Measurements from ENCODE around the gene ALAD.
A peak's percentile ranks its signal among the peaks of the same experiment; 100 is the strongest.
"Not testable (repeated sequence)": the region's sequence is repeated elsewhere in the genome, so short reads cannot be mapped to it uniquely, and the experiment has no call there.

Gene ALAD

GRCh38 chr9:113372059-113372458 is 29.0 kb downstream of the ALAD start:
- no peak for DNase-seq

GRCh38 chr9:113370806-113371325 is 30.2 kb downstream of the ALAD start:
- no peak for DNase-seq

DNA sequence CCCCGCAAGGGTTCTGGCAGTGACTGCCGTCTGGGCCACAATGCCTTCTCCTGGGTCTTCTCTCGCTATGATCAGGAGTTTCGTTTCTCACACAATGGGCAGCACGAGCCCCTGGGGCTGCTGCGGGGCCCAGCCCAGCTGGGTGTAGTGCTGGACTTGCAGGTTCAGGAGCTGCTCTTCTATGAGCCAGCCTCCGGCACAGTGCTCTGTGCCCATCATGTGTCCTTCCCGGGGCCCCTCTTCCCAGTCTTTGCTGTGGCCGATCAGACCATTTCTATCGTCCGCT is 31.3 kb downstream of the ALAD start:
- no peak for DNase-seq

- DNase-seq = no peak
Measured at GRCh38 chr9:113368982-113369854, 31.9 kb downstream of the ALAD start.

GRCh38 chr9:113368348-113368981 is 32.6 kb downstream of the ALAD start:
- DNase-seq = no peak

- not testable (repeated sequence) for DNase-seq
Measured at GRCh38 chr9:113365652-113366051, 35.4 kb downstream of the ALAD start.

- no peak for DNase-seq
Measured at GRCh38 chr9:113364951-113365350, 36.1 kb downstream of the ALAD start.

DNA sequence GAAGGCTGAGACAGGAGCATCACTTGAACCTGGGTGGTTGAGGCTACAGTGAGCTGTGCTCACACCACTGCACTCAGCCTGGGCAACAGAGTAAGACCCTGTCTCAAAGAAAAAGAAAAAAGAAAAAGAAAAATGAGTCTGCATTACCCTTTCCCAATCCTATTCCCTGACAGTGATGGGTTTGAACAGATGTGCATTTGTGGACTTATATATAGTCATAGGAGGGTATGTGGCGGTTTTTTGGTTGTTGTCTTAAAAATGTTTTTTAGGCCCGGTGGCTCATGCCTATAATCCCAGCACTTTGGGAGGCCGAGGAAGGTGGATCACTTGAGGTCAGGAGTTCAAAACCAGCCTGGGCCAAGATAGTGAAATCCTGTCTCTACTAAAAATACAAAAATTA is 37.7 kb downstream of the ALAD start:
- no peak for DNase-seq

- no peak for DNase-seq
Measured at GRCh38 chr9:113361304-113362018, 39.6 kb downstream of the ALAD start.

GRCh38 chr9:113360242-113360842 is 40.7 kb downstream of the ALAD start:
- DNase-seq = no peak

- DNase-seq = no peak
Measured at GRCh38 chr9:113359385-113359784, 41.7 kb downstream of the ALAD start.

DNA sequence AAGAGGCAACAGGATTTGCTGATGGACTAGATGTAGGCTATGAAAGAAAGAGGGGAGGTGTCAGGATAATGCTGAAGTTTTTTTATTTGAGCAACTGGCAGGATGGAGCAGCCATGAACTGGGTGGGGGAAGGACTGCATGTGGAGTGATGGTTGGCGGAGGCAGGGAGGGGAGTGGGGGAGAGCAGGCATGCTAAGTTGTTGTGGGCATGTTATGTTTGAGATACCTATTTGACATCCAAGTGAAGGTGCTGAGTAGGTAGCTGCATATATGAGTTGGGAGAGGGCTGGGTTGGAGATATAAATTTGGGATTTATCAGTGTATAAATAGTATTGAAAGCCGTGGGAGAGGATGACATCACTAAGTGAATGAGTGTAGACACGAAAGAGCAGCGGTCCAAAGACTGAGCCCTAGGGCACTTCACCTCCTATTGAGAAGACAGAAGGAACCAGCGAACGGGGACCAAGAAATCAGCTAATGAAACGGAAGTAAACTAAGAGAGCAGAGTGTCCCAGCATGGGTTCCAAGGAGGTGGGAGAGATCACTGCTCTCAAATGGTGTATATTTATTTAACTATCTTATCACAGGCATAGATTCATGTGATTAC is 44.3 kb downstream of the ALAD start:
- no peak for DNase-seq

GRCh38 chr9:113355040-113355596 is 46.0 kb downstream of the ALAD start:
- DNase-seq = no peak

DNA sequence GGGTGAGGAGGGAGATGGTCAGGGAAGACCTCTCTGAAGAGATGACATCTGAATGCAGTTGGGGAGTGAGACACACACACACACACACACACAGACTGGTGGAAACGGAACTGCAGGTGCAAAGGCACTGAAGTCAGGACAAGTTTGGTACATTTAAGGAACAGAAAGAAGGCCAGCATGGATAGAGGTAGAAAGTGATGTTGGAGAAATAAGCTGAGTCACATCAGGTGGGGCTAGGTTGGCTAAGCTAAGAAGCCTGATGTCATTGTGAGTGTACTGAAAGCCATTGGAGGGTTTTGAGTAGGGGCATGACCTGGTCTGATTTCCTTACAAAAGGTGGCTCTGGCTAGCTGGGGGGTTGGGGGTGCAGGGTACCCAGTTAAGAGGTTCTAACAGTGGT is 48.7 kb downstream of the ALAD start:
- no peak for DNase-seq

DNA sequence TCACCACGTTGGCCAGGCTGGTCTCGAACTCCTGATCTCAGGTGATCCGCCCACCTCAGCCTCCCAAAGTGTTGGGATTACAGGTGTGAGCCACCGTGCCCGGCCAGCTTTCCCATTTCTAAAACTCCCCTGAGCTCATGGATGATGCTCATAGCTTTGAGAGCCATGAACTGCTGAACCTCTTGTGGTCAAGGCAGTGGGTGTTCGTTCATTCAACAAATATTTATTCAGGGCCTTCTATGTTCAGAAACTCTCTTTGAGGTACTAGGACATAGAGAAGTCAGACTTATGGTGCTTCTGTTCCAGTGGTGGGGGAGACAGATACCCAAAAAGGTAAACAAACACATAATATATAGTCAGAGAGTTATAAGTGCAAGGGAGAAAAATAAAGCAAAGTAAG is 49.1 kb downstream of the ALAD start:
- no peak for DNase-seq

- DNase-seq = peak; percentile 15
Measured at GRCh38 chr9:113350937-113351336, 50.1 kb downstream of the ALAD start.

GRCh38 chr9:113350107-113350661 is 50.9 kb downstream of the ALAD start:
- no peak for DNase-seq

- peak; percentile 43 for DNase-seq
Measured at GRCh38 chr9:113349445-113350094, 51.5 kb downstream of the ALAD start, which contains the start of gene BSPRY. BSPRY (plus strand) TSS chr9:113349541; CDS start chr9:113349580, 39 bp downstream.

- DNase-seq = no peak
Measured at GRCh38 chr9:113349066-113349444, 52.0 kb downstream of the ALAD start.

DNA sequence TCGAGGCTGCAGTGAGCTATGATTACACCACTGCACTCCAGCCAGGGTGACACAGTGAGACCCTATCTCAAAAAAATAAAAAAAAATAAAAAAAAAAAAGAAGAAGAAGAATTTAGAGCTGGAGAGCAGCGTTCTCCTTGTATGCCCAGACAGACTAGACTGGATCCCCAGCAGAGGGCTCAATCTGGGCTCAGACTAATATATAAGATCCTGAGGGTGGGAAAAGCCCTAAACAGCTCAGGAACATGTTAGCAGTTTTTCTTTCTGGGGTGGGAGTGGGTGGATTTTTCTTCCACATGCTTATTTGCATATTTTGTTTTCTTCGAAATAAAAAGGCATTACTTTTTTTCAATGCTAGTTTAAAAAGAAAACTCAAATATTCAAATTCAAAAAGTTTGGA is 52.6 kb downstream of the ALAD start:
- no peak for DNase-seq

DNA sequence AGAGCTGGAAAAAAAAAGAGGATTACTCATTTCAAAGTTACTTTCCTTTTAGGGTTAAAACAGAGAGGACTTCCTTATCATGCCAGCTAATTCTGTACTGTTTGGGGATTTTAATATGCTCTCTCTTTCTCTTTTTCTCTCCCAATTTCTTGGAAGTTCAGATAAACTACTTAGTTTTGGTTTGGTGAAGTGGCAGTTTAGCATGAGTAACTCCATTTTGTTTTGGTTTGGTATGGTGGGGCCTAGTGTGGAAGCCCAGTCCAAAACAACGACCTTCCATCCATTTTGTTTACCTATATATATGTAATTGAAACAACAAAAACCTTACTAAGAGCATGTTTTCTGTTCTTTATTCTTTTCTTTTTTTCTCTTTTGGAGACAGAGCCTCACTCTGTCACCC is 55.4 kb downstream of the ALAD start:
- DNase-seq = no peak

- no peak for DNase-seq
Measured at GRCh38 chr9:113345190-113345589, 55.9 kb downstream of the ALAD start.
